OCI-LY7 (cell line): ENCODE measurements around the gene KLF11. TPM values are rescaled to one million over a fixed set of nuclear protein-coding genes. Genes with fewer than 3 reads are reported as not detected.
A peak's percentile ranks its signal among the peaks of the same experiment; 100 is the strongest.

Experiments
- BruUV-seq: library from RNA; stranded (reverse); fragments of 400-500 nt; replicated peaks from 2 replicates; lab custom pipeline; 2021; lab: Mats Ljungman, UMichigan
- CTCF ChIA-PET: fragments of 300-600 bp; sonication (Branson Sonifier 250); formaldehyde crosslinking; loops from one replicate; lab custom pipeline; 2022; ENCODE audit warnings: antibody characterized with exemption; ENCODE audit not compliant: unreplicated experiment; lab: Charles Lee
- POLR2A ChIA-PET: fragments of 300-600 bp; sonication (Branson Sonifier 250); formaldehyde crosslinking; loops from one replicate; lab custom pipeline; 2022; ENCODE audit warnings: antibody characterized with exemption; lab: Charles Lee
- DNase-seq: peaks from one replicate; pipeline ENCODE4 v3.0.0-alpha.2; 2015; ENCODE audit warnings: low spot score
- H2AFZ ChIP-seq: fragments of 200-600 bp; sonication (generic), shearing (Covaris generic); 2 replicates; pipeline ENCODE4 v1.6.1; 2014; ENCODE audit warnings: mild to moderate bottlenecking, antibody characterized with exemption, low read length, moderate library complexity
- H3K27ac ChIP-seq: fragments of 200-600 bp; sonication (generic); 2 replicates; pipeline ENCODE4 v1.5.1; 2014; ENCODE audit warnings: mixed run types, low read depth, mild to moderate bottlenecking, moderate library complexity, low read length, inconsistent platforms; ENCODE audit not compliant: poor library complexity, severe bottlenecking
- H3K36me3 ChIP-seq: fragments of 200-600 bp; sonication (generic); 2 replicates; pipeline ENCODE4 v1.6.1; 2014; ENCODE audit warnings: mild to moderate bottlenecking, antibody characterized with exemption, low read length, moderate library complexity, mixed read lengths; ENCODE audit not compliant: insufficient read depth
- H3K4me1 ChIP-seq: fragments of 200-600 bp; sonication (generic); 2 replicates; pipeline ENCODE4 v1.5.1; 2014; ENCODE audit warnings: mild to moderate bottlenecking, low read length; ENCODE audit not compliant: insufficient read depth, poor library complexity, severe bottlenecking
- H3K4me2 ChIP-seq: fragments of 200-600 bp; sonication (generic); 2 replicates; pipeline ENCODE4 v1.6.1; 2014; ENCODE audit warnings: mild to moderate bottlenecking, low read length
- H3K4me3 ChIP-seq: fragments of 200-600 bp; sonication (generic); 2 replicates; pipeline ENCODE4 v1.5.1; 2014; ENCODE audit warnings: mild to moderate bottlenecking, low read depth, low read length; ENCODE audit not compliant: poor library complexity, severe bottlenecking
- H3K79me2 ChIP-seq: fragments of 200-600 bp; sonication (generic); 2 replicates; pipeline ENCODE4 v1.6.1; 2016; ENCODE audit warnings: low read depth, mild to moderate bottlenecking, low read length, moderate library complexity, mixed read lengths; ENCODE audit not compliant: insufficient read depth
- H3K9me2 ChIP-seq: fragments of 200-600 bp; sonication (generic); 2 replicates; pipeline ENCODE4 v1.6.1; 2016; ENCODE audit warnings: mild to moderate bottlenecking, low read length, mixed read lengths; ENCODE audit not compliant: insufficient read depth
- H3K9me3 ChIP-seq: fragments of 200-600 bp; sonication (generic); 2 replicates; pipeline ENCODE4 v1.6.1; 2014; ENCODE audit warnings: mild to moderate bottlenecking, mixed run types, low read length, mixed read lengths
- H4K20me1 ChIP-seq: fragments of 200-600 bp; sonication (generic); 2 replicates; pipeline ENCODE4 v1.6.1; 2014; ENCODE audit warnings: mild to moderate bottlenecking, antibody characterized with exemption, low read length, moderate library complexity, mixed read lengths; ENCODE audit not compliant: insufficient read depth
- EZH2phosphoT487 ChIP-seq: fragments of 200-600 bp; sonication (generic); IDR thresholded peaks from 2 replicates; pipeline ENCODE4 v1.6.1; 2018; ENCODE audit warnings: low read depth, borderline replicate concordance, mild to moderate bottlenecking, mixed run types, antibody characterized with exemption, low read length, moderate library complexity, mixed read lengths
- intact Hi-C: fragments of 100-400 bp; cut with micrococcal nuclease; formaldehyde crosslinking; loops from one replicate; pipeline ENCODE4 v1.10.0; 2022; ENCODE audit not compliant: unreplicated experiment
- total RNA-seq, 2 experiments: library from RNA; depleted of rRNA in 1 of 2; stranded (reverse); fragments of >200 nt in 1 of 2; shearing (Covaris generic) in 1 of 2; gene quantifications; 2 replicates each; pipeline ENCODE4 v1.2.3, GENCODE V29; 2014 to 2022
- TF ChIP-seq, protein P1 (sequence below): fragments of 200-600 bp; sonication (generic); conservative IDR thresholded peaks from 2 replicates; pipeline ENCODE4 v1.5.1; 2014; ENCODE audit warnings: mild to moderate bottlenecking, antibody characterized with exemption, low read length, moderate library complexity, mixed read lengths

The KLF11 gene
- total RNA-seq, 2 experiments from 2014 or later = 6.5 to 14.9 TPM

- no peaks in the 10 kb centered on the region for H3K4me1 ChIP-seq
- H3K79me2 ChIP-seq = no peaks in the 10 kb centered on the region
- H3K4me3 ChIP-seq = no peak overlapping the region
- CTCF ChIA-PET = no interaction called here
- no peaks in the 10 kb centered on the region for H3K9me2 ChIP-seq
- H4K20me1 ChIP-seq = no peaks in the 10 kb centered on the region
- H3K36me3 ChIP-seq = no peaks in the 10 kb centered on the region
- no peaks in the 10 kb centered on the region for H3K9me3 ChIP-seq
- no TSS peak for BruUV-seq
- H3K27ac ChIP-seq = no peak overlapping the region
- DNase-seq = peak; percentile 13
- H3K4me2 ChIP-seq = no peak overlapping the region
- H2AFZ ChIP-seq = no peak overlapping the region
- intact Hi-C loops = no loop called here
- POLR2A ChIA-PET = interaction anchor here (0.6 to 1.3 kb wide), 2 partner anchors 15 to 222 kb away, joined by 3 to 4 read pairs; no protein-coding TSS in a partner anchor
- TF ChIP-seq EZH2phosphoT487 = no peak
- TF ChIP-seq, protein P1, sequence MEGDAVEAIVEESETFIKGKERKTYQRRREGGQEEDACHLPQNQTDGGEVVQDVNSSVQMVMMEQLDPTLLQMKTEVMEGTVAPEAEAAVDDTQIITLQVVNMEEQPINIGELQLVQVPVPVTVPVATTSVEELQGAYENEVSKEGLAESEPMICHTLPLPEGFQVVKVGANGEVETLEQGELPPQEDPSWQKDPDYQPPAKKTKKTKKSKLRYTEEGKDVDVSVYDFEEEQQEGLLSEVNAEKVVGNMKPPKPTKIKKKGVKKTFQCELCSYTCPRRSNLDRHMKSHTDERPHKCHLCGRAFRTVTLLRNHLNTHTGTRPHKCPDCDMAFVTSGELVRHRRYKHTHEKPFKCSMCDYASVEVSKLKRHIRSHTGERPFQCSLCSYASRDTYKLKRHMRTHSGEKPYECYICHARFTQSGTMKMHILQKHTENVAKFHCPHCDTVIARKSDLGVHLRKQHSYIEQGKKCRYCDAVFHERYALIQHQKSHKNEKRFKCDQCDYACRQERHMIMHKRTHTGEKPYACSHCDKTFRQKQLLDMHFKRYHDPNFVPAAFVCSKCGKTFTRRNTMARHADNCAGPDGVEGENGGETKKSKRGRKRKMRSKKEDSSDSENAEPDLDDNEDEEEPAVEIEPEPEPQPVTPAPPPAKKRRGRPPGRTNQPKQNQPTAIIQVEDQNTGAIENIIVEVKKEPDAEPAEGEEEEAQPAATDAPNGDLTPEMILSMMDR = peak; percentile 55
These were observed 7.1 kb upstream of the KLF11 start for GRCh38 chr2:10036095-10036884.

DNA sequence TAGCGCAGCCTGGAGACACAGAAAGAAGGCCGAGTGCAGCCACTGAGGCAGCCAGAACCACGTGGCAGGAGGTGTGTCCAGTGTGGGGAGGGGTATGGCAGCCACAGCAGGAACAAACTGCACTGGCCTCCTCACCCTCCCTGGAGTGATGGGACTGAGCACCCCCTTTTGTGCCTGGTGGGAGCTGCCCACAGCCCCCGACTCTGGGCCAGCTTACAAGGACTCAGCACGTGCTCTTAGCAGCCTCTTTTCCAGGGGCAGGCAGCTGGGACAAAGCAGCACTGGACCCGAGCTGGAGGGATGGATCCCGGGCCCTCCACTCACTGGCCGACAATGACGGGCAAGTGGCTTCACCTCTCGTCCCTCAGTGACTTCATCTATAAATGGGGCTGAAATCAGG is 5.2 kb upstream of the KLF11 start:
- ChIA-PET POLR2A (no interaction called here), CTCF (no interaction called here)
- H3K79me2 ChIP-seq = no peaks in the 10 kb centered on the region
- no peaks in the 10 kb centered on the region for H3K9me3 ChIP-seq
- H3K9me2 ChIP-seq = no peaks in the 10 kb centered on the region
- no peak overlapping the region for H3K4me2 ChIP-seq
- H3K4me3 ChIP-seq = no peak overlapping the region
- H3K4me1 ChIP-seq = no peaks in the 10 kb centered on the region
- H3K36me3 ChIP-seq = no peaks in the 10 kb centered on the region
- H4K20me1 ChIP-seq = no peaks in the 10 kb centered on the region
- no peak overlapping the region for H3K27ac ChIP-seq
- no peak for DNase-seq
- intact Hi-C loops = no loop called here
- no peak overlapping the region for H2AFZ ChIP-seq
- no TSS peak for BruUV-seq
- no peak for TF ChIP-seq EZH2phosphoT487
- TF ChIP-seq, protein P1 = no peak

- intact Hi-C loops = no loop called here
- Histone ChIP-seq H3K4me2 (no peak overlapping the region), H3K4me1 (no peaks in the 10 kb centered on the region), H3K9me2 (no peaks in the 10 kb centered on the region), H3K36me3 (no peaks in the 10 kb centered on the region), H3K9me3 (no peaks in the 10 kb centered on the region), H3K4me3 (no peak overlapping the region), H2AFZ (no peak overlapping the region), H4K20me1 (no peaks in the 10 kb centered on the region), H3K27ac (no peak overlapping the region), H3K79me2 (no peaks in the 10 kb centered on the region)
- POLR2A ChIA-PET = no interaction called here
- DNase-seq = no peak
- CTCF ChIA-PET = no interaction called here
- TF ChIP-seq, protein P1 = no peak
- no peak for TF ChIP-seq EZH2phosphoT487
- no TSS peak for BruUV-seq
These were observed 4.6 kb upstream of the KLF11 start for GRCh38 chr2:10038716-10039115.
